ENCODE data around the gene STRN4.
A peak's percentile ranks its signal among the peaks of the same experiment; 100 is the strongest.

The STRN4 gene

DNA sequence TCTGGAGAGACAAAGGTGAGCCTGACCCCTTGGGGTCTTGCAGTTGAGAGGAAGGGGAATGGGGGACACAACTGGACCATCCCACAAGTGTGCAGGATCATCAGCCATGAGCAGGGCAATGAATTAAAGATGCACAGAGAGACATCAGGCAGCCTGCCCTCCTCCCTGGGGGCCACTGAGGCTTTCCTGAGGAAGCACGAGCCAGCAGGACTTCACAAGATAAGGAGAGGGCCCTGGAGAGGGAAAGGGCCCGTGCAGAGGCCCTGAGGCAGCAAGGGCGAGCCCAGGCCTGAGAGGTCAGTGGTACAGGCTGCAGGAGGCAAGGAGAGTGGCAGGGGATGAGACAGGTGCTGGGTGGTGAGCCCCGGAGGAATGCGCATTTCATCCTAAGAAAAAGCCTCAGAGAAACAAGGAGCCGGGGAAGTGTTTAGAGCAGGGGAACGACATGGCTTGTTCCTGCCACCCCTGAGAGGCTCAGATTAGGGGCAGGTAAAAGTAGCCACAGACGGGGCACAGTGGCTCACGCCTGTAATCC lies 20.3 kb downstream of the STRN4 start:
- no peak for DNase-seq (ENCODE audit: low read depth)

DNA sequence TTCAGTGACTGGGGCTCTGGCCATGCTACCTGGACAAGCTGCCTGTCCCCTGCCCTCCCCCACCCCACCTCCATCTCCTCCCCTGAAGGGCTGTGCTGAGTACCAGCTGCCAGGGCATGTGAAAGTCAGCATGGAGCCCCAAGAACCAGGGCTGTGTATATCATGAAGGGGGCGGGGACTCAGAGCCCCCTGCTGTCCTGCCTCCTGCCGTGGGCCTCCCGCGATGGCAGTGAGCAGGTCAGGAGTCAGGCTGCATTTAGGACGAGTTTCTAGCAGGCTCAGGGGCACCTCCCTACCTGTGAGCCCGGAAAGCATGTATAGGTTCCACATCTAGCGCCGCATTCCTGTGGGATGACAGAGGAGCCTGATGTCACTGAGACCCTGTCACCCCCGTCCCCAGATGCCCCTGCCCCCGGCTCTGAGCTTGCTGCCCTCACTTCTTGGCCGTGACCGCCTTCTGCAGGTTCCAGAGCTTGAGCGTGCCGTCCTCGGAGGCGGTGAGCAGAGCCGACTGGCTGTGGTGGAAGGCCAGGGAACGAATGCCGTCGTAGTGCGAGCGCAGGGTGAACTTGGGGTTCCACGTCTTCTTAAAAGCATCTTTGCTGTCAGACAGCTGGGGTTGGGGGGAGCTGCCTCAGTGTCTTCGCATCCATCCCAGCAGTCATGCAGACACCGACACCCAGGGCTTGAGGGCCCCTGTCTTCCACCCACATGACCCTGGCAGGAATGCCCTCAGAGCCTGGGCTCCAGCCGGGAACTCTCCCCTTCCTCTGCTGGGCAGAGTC lies 21.0 kb downstream of the STRN4 start:
- no peak for DNase-seq (ENCODE audit: low read depth)

DNA sequence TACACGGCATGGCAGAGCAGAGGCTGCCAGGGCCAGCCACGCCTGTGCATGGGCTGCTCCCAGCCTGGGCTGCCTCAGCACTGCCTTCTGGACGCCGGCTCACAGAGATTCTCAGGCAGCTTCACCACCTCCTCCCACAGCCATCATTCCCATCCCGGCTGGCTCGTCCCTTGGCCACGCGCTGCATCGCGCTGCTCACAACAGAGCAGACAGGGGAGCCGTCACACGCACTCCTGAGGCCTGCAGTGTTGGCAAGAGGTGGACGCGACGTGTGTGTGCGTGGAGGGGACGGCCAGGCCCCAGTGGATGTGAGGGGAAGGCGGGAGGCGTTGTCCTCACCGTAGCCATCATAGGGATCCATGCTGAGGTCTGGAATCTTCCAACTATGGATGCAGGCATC lies 21.8 kb downstream of the STRN4 start:
- no peak for DNase-seq (ENCODE audit: low read depth)

DNA sequence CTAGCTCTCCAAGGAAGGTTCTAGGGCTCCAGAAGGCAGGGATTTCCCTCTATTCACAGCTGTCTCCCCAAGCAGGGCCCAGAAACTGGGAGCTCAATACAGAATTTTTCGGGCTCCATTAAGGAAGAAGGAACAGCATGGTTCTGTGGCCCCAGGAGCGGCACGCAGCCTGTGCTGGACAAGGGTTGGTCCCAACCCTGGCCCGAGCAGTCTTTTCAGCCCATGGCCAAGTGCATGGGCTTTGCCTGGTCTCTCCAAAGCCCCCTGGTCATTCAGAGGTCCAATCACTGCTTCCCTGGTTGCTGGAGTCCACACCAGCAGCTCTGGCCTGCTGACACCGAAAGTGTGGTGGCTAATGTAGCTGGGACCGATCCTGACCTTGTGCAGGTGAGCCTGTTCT lies 22.8 kb downstream of the STRN4 start:
- no peak for DNase-seq (ENCODE audit: low read depth)

DNA sequence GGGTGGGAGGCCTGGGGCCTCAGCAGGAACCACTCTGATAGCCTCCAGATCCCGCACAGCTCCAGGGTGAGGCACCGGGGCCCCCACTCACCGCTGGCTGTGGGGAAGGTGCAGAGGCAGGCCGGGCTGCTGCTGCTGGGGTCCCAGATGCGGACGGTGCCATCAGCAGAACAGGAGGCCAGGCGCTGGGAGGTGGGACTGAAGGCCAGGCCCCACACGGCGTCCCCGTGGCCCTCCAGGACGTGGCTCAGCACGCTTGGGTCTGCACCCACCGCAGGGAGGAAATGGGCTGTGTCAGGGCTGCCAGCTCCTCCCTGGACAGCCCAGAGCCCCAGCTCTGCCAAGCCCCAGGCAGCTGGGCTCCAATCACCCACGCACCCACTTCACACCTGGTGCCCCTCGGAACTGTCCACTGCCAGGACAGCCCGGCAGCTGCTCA lies 23.2 kb downstream of the STRN4 start:
- DNase-seq (ENCODE audit: low read depth), result no peak

DNA sequence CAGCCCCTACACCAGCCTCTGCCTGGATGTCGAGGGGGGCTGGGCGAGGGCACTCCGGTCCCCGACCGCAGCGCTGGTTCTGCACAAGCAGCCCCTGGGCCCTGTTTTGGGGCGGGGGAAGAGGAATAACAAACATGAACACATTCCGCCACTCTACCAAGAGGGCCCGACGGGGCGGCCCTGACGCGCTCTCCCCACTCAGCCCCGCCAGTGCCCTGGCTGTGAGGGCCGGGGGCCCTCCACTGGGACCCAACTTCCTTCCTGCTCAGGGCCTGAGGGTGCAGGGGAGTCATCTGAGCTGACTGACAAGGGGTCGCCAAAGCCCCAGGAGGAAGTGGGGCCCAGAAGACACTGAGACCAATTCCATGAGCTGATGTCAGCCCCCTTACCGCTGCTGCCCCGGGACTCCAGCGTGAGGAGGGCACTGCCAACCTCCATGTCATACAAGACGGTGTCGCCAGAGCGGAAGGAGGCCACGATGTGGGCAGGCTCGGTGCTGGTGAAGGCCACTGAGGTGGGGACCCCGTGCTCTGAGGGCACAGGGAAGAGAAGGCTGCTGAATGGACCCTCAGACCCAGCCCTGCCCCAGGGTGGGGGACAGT lies 23.7 kb downstream of the STRN4 start:
- no peak for DNase-seq (ENCODE audit: low read depth)

DNA sequence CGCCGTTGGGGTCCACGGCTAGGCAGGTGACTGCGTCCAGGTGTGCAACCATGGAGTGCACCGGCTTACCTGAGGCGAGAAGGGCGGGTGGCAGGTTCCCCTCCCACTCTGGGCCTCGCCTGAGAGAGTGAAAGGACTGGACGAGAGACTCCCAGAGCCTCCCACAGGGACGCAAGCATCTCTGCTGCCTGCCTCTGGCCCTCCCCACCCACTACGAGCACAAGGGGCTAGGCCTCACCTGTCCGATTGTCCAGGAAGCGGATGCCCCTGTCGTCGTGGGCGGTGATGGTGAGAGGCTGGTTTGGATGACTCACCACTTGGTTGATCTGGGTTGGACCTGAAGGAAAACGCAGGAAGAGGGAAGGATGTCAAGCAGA lies 24.3 kb downstream of the STRN4 start:
- no peak for DNase-seq (ENCODE audit: low read depth)

DNA sequence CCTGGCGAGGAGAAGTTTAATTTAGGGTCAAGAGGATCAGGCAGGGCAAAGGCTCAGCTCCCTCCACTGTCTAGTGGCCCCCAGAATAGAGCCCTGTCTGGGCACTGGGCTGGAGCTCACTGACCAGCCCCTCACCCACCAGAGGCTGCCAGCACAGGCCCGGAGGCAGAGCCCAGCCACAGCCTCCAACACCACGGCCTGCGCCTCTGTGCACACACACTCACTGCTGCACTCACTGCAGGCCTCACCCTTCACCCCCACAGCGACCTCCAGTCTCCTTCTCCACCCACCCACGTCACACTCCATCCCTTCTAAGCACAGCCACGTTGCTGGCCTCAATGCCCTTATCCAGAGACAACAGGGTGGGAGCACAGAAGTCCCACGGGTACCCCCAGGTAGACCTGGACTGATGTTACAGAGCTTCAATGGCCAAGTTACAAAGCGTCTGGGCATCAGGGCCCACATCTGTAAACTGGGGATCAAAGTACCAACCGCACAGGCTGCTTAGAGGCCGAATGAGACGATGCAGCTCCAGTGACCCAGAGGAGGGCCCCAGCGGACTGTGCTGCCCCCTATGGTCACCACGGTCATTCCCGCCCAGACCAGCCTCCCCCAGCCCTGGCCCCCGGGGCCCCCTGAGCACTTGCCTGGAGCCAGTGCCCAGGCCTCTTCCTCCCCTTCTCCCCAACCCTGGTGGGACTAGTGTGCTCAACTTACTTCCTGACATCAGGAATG lies 24.8 kb downstream of the STRN4 start:
- DNase-seq (ENCODE audit: low read depth), result no peak

DNA sequence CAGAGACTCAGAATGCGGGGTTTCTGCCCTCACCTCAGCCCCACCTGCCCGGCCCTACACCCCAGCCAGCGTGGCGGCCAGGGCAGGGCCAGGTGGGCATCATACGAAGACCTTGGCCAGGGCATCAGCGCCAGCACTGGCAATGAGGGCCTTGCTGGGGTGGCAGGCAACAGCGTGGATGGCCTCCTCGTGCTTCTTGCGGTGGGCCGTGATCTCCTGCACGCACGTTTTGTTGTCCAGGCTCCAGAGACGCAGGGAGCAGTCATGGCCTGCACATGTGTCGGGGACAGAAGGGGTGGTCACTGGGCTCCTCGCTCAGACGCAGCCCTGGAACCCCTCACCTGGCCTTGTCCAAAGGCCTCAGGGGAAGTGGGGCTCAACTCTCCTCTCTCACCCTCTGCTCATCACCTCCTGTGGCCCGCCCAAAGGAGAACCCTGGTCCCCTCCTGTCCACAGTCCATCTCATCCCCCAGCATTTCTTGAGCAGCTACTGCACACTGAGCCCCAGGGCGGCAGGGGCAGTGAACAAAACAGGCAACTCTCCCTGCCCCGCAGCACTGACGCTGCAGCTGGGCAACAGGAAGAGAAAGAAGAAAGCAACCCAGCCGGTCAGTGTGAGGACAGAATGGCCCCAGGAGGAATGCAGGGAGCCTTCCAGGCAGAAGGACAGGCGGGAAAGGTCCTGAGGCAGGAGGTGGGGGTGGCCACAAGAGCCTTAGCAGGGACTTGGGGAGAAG lies 25.6 kb downstream of the STRN4 start:
- DNase-seq (ENCODE audit: low read depth), result no peak

DNA sequence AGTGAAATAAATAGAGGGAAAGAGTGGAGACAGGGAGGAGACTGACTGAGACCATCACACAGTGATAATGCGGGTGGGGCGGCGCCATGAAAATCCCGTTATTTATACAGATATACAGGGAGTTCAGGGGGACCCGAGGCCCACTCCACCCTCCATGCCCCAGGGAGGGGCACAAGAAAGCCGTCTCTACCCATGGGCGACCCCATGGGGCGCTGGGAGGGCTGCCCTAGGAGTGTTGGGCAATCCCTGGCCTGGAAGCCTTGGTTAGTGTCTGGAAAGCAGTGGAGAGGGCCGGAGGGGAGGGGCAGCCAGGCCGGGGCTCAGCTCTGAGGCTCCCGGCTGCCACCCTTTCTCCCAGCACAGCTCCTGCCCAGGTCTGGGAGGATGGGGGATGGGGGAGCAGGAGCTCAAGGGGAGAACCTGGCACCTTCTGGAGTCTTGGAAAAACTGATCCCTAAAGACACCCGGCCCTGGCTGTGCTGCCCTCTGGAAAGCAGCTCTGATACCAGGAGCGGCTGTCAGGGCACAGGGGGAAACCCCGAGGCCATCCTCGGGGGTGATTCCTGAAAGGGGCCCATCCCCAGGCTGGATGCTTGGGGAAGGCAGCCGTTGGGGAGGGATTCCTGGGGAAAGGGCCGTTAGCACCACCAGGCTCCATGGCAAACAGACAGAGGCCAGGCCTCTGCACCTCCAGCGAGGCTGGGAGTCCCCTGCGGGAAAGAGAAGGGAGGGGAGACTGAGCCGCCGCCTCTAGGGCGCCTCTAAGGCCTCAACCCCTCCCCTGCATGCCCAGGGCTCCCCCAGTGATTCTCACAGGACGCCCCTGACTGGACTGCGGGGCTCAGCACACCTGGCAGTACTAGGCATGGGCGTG lies 26.4 kb downstream of the STRN4 start:
- no peak for DNase-seq (ENCODE audit: low read depth)

DNA sequence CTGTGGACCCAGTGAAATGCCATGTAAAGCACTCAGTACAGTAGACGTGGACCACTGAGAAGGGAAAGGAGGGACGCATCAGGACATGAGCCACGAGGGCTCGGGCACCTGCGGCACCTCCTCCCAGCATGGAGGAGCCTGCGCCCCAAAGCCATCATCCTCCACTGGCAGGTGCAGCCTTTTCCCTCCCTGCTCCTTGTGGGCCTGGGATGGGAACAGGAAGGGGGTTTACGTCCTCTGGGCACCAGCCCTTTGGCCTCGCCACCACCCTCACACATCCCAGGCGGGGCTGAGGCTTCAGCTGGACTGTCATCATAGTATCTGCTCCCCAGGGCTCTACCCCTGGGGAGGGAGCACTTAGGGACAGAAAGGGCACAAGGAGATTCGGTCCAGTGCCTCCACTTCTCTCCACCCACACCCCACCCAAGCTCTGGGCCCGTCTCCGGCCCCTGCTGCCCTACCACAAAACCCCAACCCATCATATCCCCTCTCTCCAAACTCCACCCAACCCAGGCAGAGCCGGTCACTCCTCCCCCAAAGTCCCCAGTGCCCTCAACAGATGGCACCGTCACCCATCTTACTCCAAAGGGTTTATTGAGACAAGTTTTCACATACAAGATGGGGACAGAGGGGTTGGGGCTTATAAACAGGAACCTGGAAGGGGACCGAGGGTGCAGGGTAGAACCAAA lies 27.2 kb downstream of the STRN4 start:
- DNase-seq (ENCODE audit: low read depth), result no peak

DNA sequence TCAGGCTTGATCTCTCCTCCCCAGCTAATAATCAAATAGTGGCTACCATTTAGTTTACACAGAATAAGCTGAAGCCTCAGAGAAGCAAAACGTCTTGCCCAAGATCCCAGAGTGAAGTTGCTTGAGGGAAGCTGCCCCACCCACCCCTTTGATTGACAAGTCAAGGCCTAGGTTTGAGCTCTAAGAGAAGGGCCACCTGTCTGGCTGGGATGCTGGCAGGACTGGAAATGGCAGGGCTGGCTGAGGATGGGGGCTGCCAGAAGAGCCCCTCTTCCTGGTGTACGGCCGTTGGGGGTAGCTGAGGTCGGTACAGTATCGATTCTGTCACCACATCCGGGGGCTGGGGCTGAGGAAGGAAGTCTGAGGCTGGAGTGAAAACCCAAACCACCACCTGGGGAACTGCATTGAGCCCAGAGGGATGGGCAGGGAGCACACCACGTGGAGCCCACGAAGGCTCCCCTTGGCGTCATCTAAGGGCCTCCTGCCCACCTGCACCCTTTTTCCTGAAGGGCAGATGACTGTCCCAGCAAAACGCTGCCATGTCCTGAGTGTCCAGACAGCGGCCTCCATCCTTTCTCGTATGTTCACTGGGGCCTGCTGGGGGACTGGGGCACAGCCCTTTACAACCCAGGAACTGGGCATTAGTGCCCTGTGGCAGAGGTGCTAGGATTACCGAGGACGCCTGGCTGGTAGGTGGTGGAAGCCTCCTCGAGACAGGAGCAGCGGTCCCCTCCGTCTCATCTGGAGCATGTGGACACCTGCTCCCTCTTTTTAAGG lies 27.9 kb downstream of the STRN4 start:
- DNase-seq (ENCODE audit: low read depth), result no peak

DNA sequence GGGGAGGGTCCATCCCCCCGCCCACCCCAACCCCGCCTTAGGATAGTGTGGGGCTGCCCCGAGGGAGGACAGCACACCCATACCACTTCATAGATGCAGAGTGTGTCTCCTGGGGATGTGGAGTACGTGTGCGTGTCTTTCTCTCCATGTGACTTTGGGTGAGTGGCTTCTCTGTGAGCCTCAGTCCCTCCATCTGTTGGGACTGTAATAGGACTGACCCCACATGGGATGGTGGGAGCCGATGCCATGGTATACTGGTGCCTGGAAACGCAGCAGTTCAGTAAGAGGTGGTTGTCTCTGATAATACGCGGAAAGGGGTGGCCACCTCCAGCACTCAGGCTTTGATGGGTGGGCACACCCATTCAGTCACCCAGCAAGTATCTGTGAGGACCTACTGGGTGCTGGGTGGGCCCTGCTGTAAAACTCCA lies 28.5 kb downstream of the STRN4 start:
- DNase-seq (ENCODE audit: low read depth), result no peak

DNA sequence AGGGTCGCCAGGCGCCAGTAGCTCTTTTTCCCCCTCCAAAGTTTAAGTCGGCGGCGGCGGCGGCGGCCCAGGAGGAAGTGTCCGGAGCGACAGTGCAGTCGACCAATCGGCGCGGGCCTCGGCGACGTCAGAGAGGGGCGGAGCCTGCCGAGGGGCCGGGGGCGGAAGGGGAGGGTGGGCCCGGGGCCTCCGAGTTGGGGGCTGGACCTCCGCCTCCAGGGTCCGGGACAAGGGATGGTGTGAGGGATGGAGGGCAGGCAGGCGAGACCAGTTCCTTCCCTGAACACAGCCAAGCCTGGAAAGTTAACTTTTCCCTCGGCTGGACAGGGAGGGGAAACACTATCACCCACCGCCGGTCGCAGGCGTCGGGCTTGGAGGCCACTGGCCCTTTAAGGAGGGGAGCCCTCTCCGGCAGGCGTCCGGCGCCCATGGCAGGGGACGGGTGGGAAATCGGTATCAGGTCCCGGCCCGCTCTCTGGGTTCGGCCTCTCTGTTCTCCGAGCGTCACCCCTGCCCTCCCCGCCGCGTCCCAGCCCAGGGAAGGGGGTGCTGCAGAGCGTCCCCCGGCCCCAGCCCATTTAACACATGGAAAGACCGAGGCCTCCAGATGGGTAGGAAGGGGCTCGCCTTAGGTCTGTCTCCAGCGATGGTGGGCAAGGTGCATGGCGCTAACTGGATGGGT lies 29.1 kb downstream of the STRN4 start, which contains the start of gene PRKD2:
Gene PRKD2 (minus strand): TSS at position 81 of the 682 bp plus-strand sequence. CDS start 744 bp downstream, outside the sequence.
- peak; percentile 80 for DNase-seq (ENCODE audit: low read depth)

DNA sequence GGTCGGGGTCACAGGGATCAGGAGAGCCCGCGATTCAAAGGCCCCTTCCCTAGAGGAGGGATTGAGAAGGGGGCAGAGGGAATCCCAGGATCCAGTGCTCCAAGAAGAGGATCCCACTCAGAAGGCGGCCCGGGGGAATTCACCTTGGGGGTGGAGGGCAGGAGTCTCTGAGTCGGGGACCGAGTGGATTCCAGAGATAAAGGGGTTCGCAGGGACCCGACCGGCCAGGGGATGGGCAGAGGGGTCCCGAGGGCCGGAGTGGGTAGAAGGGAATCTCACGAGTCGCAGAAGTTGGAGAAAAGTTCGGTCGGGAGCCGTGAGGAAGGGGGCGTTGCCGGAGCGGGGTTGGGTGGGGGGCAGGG lies 29.6 kb downstream of the STRN4 start:
- no peak for DNase-seq (ENCODE audit: low read depth)

DNA sequence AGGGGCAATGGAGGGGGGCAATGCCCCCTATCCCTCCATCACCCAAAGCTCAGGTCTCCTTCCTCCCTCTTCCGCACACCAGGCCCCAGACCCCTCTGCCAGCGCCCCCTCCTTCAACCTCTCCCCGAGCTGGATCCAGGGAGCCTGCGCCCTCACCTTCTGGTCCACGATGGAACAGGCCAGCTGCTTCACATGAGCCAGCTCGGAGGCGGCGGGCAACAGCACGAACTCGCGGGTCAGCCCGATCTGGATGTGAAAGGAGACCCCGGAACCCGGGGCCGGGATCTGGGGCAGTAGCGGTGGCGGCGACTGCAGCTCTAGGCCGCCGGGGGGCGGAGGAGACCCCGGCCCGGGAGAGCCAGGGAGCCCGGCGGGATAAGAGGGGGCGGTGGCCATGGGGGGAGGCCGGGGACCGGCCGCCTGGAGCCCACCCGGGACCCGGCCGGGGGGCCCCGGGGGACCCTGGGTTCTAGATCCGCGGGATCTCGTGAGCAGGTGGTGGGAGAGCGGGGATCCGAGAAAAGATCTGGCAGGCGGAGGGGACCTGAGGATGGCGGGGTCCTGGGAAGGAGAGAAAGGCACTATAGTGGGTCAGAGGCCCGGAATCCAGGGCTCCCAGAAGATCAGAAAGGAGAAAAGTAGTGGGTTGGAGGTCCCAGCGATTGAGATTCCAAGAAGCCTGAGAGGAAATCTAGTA lies 30.1 kb downstream of the STRN4 start:
- peak; percentile 39 for DNase-seq (ENCODE audit: low read depth)

DNA sequence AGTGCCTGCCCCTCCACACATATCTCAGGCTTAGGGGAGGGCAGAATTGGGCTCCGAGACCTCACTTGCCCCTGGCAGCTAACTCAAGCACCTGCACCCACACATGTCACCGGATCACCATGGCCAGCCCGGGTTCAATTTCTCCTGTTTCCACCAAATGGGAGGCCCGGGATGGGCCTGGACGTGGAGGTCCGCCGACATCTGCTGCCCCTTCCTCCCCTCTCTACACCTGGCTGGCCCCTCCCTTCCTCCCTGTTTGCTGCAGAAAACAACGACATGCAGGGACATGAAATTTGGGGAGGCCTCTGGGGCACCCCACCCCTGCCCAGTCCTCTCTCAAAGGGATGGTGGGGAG lies 30.7 kb downstream of the STRN4 start:
- no peak for DNase-seq (ENCODE audit: low read depth)

DNA sequence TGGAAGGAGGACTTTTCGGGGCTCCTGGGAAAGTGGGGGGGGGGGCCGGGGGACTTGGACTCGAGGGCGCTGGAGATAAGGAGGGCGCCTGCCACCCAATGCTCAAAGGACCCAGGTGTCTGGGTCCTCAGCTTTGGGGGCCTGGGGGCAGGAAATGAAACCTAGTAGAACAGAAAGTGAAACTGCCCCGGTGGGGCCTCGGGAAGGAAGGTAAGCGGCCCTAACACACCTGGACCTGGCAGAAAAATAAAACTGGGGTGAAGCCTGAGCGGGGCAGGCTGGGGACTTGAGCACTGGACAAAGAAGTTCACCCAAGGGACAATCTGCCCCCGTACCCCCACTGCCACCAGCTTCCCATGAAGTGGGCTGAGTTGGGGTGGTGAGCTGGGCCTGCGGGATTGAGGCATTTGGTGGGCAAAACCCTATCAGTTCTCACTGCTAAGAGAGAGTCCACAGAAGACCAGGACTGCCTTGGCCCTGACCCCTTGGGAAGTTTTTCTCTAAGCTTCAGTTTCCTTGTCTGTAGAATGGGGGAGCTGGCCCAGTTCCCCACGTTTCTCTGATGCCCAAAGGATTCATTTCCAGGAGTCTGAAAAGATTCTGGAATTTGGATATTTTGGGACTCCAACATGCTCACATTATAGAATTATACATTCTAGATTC lies 31.7 kb downstream of the STRN4 start:
- no peak for DNase-seq (ENCODE audit: low read depth)
